Measurements from ENCODE around the gene VIM.
"Not testable (repeated sequence)": the region's sequence is repeated elsewhere in the genome, so short reads cannot be mapped to it uniquely, and the experiment has no call there.

The VIM gene

DNA sequence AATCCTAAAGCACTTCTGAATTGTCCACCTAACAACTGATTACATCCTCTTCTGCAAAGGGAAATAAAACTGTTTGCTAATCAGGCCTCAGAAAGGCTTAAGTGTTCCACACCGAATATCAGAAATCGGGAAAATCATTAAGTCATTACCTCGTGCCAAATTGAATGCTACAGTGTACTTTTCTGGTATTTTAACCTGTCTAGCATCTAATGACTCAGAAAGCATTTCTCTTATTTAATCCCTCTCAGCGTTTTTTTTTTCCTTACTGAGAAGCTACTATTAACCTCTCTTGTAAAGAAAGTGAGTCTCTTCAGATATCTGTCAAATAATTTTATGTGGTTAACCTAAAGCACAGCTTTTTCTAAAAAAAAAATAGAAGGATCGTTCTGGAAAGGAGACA, 28.6 kb downstream of the VIM start:
- DNase-seq (ENCODE audit: low spot score): no peak

DNA sequence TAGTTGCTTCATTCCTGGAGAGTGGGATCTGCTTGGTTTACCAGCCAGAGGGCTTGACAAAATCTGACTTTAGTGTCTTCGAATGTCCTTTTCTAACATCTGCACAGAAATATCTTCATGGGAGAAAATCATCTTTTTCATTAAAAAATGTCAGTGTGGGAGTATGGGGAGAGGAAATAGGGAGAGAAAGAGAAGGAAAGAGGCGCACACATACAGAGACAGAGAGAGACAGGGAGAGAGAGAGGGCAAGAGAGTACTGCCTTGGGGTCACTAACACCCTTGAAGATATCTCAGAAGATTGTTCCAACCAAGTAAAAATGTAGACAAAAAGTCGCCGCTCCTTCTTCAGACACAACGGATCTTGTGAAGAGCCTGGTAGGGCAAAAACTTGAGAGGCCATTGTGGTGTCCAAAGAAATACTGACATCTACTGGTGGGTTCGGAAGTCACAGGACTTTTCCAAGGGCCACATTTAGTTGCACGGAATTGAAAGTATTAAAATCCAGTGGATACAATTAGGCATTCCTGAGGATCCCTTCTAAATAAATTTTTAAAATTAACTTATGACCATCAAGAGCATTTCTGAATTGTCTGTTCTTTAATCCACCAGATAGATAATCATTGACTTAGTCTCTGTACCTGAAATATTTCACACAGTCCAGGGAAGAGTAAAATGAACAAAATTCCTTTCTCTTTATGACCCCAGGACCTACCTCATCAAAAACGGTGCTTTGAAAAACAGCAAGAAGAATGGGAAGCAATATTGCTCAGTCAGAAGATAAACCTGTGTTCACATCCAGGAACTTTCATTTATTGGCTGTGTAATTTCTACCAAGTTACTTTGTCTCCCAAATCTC, 29.7 kb downstream of the VIM start:
- DNase-seq (ENCODE audit: low spot score): peak; percentile 53

DNA sequence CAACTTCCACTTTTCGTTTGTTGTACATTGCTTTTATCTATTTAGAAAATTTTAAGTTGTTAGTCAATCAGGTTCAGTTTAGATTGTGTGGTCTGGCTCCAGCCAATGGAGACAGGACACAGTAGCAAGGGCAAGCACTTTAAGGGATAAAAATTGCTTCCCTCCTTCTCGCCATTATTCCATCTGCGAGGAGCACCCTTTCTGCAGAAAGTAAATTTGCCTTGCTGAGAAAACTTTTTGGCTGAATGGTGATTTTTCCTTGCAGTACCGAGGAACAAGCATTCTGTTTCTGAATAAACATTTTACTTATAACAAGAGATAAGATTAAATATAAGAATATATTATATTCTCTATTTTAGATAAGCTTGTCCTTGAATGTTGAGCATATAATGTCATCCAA, 34.5 kb downstream of the VIM start:
- DNase-seq (ENCODE audit: low spot score): no peak

DNA sequence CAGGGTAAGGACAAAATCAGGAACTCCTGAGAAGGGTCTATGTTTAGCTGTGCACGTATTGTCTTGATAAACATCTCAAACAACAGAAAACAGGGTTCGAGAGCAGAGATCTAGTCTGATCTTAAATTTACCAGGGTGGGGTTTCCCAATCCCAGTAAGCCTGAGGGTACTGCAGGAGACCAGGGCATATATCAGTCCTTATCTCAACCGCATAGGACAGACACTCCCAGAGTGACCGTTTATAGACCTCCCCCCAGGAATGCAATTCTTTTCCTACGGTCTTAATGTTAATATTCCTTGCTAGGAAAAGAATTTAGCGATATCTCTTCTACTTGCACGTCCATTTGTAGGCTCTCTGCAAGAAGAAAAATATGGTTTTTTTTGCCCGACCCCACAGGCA, 35.5 kb downstream of the VIM start:
- DNase-seq (ENCODE audit: low spot score): no peak

DNA sequence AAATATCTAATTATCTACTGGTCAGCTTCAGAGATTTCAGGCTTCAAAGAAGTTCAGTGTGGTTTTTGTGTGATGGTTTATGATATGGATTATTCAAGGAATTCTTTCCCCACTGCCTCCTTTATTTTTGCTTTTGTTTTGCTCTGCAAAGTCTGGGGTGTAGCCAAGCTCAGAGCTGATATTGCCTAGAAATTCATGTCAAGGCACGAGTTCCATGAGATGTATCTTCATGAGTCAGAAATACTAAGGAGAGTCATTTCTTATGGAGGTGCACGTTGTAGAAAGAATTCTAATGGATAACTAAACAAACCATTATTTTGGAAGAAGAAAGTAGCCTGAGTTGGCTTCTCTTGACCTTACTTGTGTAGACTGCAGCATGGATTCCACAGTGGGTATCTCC, 37.4 kb downstream of the VIM start:
- DNase-seq (ENCODE audit: low spot score): no peak

DNA sequence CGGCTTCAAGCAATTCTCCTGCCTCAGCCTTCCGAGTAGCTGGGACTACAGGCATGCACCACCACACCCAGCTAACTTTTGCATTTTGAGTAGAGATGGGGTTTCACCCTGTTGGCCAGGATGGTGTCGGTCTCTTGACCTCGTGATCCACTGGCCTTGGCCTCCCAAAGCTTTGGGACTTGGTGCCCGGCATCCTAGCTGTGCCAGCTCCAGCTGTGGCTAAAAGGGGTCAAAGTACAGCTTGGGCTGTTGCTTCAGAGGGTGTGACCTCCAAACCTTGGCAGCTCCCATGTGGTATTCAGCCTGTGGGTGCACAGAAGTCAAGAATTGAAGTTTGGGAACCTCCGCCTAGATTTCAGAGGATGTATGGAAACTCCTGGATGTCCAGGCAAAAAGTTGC, 38.5 kb downstream of the VIM start:
- DNase-seq (ENCODE audit: low spot score): not testable (repeated sequence)

DNA sequence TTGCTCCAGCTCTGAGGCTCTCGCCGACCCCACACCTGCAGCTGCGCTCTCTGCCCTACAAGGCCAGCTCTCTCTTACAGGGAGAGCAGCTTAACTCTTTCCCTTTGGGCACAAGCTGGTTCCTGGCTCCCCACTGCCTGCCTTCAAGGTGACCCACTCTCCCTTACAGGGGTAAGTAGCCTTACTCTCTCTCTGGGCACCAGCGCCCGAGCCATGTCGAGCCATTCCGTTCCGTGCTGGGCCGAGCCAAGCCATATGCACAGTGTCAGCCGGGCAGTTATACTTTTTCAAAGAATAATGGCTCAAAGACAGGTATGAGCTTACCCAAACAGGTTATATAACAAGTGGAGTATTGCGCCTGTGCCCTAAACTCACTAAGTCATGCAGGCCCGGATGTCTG, 44.6 kb downstream of the VIM start:
- DNase-seq (ENCODE audit: low spot score): no peak

DNA sequence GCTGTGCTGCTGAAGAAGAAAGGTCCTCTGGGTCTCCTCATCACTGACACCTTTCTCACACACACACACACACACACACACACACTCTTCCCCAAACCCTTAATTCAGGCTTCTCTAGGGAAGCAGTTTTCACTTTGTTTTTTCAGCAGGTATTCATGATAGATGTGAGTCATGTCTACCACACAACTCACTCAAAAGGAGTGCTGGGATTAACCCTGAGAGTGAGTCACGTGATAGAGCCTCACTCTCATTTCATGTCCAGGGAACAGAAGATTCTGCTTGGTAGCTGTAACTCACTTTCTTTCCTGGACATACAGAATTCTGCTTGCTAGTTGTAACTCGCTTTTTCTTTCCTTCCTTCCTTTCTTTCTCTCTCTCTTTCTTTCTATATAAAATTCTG, 45.4 kb downstream of the VIM start:
- no peak for DNase-seq (ENCODE audit: low spot score)

DNA sequence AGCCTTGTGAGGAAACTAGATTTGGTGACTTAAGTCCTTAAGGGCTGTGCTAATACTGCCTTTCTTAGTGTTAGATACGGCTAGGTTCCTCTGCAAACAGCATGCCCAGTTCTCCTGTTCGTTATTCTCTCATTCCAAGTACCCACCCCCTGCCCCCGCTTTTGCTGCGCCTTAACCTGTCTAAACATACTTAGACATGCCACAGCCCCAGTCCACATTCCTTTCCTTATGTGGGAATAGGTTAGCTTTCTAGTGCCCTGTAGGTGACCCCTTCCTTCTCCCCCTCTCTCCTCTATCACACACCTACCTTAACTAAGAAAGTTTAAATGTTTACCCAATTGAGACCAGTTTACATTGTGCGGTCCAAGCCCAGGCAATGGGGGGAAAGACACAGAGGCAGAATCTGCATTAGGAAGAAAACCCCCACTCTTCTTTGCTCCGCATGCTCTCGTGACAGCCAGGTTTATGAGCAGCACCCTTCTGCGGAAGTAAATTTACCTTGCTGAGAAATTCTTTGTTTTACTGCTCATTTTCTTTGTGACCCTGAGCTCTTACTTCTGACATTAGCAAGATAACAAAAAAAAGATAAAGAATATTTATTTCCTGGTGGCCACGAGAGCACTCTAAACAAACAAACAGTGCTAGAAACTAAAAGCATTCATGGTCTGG, 48.8 kb downstream of the VIM start:
- DNase-seq (ENCODE audit: low spot score): no peak

DNA sequence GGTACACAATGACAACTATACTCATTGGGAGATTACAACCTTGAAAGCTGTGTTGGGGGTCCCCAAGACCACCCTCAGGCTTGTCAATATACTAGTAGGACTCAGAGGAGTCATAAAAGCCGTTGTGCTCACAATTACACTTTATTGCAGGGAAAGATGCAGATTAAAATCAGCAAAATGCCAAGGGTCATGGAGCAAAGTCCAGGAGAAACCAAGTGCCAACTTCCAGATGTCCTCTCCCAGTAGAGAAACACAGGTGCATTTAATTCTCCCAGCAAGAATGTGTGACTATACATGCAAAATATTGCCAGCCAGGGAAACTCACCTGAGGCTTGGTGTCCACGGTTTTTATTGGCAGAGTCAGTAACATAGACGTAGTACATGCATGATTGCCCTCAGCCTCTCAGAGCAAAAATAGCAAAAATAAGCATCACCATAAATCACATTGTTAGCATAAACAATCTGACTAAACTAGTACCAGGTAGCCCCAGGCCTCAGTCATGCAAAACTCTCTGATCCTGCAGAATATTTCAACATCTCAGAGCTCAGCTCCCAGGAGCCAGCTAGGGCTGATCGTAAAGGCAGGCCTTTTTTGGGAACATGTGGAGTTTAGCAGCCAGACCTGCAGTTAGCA, 50.7 kb downstream of the VIM start:
- DNase-seq (ENCODE audit: low spot score): no peak

DNA sequence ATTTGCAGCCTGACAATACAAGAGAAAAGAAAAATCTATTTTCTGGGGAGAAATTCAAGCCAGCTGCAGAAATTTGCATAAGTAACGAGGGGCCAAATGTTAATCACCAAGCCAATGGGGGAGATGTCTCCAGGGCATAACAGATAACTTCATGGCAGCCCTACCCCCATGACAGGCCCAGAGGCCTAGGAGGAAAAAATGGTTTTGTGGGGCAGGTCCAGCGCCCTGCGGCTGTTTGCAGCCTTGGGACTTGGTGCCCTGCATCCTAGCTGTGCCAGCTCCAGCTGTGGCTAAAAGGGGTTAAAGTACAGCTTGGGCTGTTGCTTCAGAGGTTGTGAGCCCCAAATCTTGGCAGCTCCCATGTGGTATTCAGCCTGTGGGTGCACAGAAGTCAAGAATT, 54.3 kb downstream of the VIM start:
- DNase-seq (ENCODE audit: low spot score): no peak

DNA sequence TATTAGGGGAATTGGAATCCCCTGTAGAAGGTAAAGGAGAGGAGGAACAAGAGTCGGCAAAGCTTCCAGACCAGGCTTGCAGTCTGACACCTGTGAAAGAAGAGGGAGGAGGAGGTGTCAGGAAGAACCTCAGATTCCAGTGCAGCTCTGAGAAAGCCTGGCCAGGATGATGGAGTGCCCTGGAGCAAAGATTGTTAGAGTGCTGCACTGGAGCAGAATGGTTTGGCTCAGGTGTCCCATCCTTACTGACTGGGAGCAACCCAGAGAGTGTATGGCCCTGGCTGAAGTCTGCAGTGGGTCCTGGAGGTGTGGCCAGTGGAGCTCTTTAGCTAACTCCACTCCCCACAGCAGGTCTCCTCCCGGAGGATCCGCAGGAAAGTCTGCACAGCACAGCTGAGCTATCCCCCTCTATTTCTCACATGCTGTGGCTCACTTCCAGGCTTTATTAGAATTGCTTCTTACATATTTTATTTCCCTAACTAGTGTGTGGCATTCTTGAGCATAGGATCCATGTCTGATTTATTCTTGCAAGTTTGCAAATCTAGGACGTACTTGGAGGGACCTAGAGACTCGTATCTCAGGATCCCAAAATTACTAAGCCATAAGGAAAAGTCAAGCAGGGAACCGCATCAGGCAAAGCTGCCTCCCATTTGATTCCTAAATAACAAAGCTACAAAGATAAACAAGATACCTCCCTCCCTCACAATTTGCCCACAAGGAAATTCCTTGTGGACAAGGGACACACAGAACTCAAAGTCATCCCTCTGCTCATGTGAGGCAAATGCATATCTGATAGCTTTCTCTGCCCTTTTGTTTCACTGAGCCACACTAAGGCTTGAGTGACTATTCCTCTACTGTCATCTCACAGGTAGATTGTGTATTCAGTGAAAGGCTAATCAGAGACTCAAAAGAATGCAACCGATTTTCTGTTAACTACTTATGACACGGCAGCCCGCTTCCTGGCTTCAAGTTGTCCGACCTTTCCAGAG, 58.8 kb downstream of the VIM start:
- DNase-seq (ENCODE audit: low spot score): no peak

Measured in hematopoietic multipotent progenitor cell treated with erythropoietin and hydrocortisone succinate and interleukin-3 and kit ligand, for 15 days (in vitro differentiated cells).